Germinal center (tissue), 1 donor: Measurements from ENCODE around the gene SNX22.
"Not testable (repeated sequence)": the region's sequence is repeated elsewhere in the genome, so short reads cannot be mapped to it uniquely, and the experiment has no call there.

Experiments used
- DNase-seq: peaks from one replicate; pipeline ENCODE4 v3.0.0; 2012; ENCODE audit warnings: mixed read lengths, low spot score

The SNX22 gene

DNA sequence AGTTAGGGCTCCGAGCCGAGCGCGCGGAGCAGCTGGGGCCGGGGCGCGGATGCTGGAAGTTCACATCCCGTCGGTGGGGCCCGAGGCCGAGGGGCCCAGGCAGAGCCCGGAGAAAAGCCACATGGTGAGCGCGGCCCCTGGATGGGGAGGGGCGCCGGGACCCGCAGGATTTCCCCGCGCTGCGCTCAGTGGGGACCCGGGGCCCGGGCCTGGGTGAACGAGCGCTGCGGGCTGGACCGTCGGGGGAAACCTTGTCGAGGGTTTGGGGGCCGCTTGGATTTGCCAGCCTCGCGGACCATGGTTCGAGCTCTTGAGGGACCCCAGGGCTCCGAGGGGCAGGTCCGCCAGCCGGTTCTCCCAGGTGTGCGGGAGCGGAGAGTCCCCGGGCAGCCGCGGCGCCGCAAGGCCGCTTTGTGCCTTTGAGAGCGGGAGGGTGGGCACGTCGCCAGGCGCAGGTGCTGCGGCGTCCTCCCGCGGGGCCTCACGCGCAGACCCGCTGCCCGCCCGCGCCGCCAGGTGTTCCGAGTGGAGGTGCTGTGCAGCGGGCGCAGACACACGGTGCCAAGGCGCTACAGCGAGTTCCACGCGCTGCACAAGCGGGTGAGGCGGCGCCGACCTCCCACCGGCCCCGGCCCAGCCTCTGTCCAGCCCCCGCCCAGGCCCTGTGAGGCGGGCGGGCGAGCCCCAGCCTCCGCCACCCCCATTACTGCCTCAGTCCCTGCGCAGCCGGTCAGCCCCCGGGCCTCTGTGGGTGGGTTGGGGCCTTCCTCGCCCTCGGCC lies at the start of gene SNX22:
TSS of gene SNX22 (plus strand) at position 5 of the 780 bp plus-strand sequence. CDS start at position 50, 45 bp downstream.
- DNase-seq, result peak; percentile 69

DNA sequence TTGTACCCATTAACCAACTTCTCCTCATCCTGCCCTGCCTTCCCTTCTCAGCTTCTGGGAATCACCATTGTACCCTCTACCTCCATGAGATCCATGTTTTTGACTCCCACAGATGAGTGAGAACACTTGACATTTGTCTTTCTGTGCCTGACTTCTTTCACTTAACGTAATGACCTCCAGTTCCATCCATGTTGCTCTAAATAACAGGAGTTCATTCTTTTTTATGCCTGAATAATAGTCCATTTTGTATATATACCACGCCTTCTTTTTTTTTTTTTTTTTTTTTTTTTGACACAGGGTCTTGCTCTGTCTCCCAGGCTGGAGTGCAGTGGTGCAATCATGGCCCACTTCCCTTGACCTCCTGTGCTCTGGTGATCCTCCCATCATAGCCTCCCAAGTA lies 49.0 kb upstream of the SNX22 start:
- DNase-seq, result no peak

GRCh38 chr15:64105113-64105704 lies 46.3 kb upstream of the SNX22 start:
- no peak for DNase-seq

GRCh38 chr15:64107337-64107736 lies 44.2 kb upstream of the SNX22 start:
- DNase-seq, result no peak

- DNase-seq, result not testable (repeated sequence)
These were observed 41.3 kb upstream of the SNX22 start for GRCh38 chr15:64110108-64110701.

DNA sequence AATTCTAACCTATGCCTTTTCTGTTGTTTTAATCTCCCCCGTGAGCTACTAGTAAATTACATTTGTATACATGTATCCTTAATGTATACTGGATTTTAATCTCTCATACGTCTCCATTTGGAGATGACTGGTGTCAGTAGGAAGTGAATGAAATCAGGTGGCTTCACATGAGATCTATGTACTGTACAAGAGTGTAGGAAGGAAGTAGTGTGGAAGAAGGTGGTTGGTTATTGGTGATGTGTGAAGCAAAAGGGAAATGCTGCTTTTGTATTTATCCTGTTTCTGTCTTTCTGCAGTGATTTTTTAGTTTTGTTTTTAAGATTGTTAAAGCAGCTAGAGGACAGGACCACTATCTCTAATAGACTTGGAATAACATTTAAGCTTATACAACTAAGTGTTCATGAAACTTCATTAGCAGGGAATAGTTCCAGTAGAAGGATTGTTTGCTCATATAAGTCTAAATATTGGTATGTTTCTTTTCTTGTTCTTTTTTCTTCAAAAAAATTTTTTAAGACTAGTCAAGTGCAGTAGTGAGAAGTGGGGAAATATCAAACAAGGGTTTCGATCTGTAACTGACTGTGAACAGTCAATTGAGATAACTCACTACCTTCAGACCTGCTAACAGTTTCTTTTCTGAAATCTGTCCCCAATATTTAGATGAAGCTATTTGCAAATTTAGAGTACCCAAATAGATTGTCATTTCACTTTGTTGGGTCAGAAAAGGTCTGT lies 40.4 kb upstream of the SNX22 start:
- DNase-seq, result peak; percentile 64

GRCh38 chr15:64111679-64112050 lies 39.9 kb upstream of the SNX22 start:
- no peak for DNase-seq

DNA sequence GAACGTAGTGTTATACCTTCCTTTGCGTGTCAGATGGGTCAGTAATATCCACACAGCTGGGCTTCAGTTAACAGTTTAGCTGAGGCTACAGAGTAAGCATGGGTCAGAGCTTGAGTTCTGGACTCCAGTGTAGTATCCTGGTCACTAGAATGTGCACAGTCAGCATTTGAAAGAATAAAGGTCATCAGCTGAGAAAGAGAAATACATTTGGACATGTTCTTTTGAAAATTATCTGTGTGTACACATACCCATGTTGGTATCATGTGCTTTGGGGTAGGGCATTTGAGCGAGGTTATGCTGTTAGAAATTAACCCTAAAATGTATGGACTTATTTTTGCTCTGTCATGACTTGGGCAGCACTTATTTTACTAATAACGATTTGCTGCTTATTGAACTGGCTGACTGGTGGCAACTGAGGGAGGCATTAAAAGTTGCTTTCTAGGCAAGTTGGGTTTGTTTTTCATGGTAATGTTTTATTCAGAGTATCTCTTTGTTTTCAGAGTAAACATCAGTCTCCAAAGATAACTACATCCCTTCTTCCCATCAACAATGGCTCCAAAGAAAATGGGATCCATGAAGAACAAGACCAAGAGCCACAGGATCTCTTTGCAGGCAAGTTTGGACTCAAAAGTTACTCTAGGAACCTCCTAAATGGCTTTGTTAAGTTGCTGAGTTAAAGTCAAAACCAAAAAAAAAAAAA lies 39.3 kb upstream of the SNX22 start:
- DNase-seq, result no peak

- DNase-seq, result no peak
These were observed 38.6 kb upstream of the SNX22 start for GRCh38 chr15:64112904-64113303.

DNA sequence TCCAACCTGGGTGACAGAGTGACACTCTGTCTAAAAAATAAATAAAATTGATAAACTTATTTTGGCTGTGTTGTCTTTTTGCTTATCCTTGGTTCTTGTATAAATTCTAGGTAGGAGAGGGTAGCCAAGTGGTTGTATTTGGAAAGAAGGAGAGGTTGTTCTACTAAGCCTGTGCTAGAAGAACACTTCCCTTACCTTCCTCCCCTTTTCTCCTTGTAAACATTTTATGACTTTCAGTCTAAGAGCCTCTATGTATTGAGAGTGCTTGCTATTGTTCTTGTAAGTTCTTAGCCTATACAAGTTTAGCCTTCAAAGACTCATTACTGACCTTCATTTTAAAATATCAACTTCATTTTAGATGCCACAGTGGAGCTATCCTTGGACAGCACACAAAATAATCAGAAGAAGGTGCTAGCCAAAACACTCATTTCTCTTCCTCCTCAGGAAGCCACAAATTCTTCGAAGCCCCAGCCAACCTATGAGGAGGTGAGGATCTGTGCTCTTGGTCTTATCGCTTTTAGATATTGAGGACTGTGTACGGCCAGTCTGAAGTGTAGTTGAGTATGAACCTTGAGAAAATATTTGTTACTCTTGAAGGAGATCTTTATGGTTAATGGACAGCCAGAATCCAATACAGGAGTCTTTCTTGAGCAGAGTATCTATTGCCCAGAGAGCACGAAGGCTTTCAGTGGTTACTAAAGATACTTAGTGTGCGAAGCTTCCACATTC lies 33.6 kb upstream of the SNX22 start:
- no peak for DNase-seq

- not testable (repeated sequence) for DNase-seq
These were observed 31.2 kb upstream of the SNX22 start for GRCh38 chr15:64120322-64120721.

DNA sequence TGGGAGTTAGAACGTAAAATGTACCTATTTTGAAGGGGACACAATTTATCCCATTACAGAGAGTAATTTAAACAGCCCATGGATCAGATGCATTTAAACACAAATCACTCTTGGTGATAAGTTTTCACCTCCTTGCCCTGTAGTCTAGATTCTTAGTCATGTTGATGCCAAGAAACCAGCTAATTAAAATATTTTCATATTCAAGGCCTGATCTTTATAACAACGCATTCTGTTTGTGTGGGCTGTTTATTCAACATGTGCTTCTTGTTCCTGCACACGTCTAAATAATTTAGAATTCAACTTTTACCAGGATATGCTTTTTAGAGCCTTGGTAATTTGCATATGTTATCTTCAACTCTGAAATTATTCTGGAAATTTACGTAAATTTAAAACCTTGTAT lies 29.9 kb upstream of the SNX22 start:
- no peak for DNase-seq

DNA sequence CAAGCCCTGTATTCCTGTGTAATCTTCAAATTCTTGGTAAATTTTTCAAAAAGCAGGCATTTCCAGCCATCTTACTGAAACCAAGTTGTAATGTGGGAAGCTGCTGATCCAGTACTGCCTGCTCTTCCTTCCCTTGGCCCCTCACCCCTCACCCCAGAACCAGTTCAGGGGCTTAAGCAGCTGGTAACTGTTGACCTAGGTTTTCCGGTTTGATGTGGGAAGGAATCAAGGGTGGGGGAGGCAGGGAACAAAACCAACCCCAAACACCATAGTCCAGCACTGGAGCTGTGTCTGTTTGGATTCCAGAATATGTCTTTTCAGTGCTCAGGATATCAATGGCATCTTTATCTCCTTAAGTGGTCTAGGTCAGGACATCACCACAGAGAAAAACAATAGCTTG lies 29.1 kb upstream of the SNX22 start:
- no peak for DNase-seq

DNA sequence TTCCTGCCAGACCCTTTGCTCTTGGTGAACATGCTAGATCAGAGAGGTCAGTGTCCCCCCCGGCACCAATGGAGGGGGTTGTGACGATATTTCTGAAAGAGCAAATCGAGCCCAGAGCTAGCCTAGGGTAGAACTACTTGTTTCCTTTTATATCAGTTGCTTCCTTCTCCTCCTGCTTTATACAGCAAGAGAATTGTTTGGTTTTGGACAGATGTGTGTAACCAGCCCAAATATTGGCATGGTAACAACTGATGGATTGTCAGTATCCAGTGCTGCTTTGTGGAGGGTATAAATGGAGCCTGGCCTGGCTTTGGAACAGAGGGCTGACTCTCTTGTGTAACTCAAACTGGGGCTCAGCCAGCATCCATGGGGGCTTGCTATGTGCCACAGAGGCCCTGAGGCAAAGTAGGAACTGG lies 28.6 kb upstream of the SNX22 start:
- no peak for DNase-seq

DNA sequence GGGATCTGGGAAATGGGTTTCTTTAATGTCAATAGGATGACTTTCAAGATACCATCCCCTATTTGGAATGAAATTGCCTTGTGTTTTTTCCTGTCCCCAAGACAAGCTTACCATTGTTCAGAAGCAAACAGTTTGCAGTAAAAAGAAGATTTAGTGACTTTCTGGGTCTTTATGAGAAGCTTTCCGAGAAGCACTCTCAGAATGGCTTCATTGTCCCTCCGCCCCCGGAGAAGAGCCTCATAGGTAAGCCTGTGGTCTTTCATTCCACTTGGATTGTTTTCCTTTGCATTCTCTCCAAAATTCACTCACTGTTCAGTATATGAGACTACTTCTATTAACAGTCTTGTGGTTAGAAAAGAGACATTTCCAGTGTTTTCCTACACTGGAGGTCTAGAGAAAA lies 25.6 kb upstream of the SNX22 start:
- no peak for DNase-seq

DNA sequence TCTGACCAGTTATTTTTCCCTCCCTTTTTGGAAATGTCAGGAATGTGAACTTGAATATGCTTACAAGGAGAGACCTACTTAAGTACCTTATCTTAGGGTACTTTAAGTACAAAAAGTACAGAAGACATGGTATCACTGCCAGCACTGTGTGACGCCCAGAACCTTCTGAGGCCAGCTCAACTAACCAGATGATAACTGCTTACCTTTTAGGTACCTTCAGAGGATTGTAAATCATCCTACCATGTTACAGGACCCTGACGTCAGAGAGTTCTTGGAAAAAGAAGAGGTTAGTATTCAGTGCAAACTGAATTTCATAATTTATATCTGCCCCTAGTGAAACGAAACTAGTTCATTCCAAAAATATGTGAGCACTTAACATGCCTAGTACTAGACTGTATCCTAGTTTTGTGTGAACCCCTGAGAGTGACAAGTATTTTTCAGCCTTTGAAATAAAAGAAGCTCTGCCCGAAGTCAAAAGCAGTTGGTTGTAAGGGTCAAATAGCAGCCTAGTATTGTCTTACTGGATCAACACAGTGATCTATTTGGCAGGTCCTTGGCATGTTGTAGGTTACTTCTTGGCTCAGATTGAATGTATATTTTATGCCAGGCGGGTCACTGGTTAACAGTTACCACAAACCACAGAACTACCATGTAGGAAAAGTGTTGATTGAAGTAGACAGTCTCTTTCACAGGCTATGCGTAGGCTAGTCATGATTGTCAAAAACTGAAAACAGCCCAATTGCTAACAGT lies 23.8 kb upstream of the SNX22 start:
- DNase-seq, result no peak

DNA sequence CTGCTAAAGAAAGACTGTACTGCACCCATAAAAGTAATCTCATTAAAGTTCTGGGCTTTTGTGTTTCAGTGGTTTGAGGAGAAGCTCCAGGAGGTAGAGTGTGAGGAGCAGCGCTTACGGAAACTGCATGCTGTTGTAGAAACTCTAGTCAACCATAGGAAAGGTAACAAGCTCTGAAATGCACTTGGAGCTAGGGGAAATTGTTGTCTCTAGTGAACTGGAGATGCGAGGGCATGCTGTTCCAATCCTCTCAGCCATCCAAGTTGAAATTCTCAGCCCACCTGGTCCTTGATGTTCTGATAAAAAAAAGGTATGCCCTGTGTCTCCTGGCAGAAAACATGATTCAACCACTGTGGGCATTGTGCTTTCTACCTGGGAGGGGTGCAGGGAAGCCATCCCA lies 21.4 kb upstream of the SNX22 start:
- no peak for DNase-seq

- no peak for DNase-seq
These were observed 20.0 kb upstream of the SNX22 start for GRCh38 chr15:64131547-64131946.

DNA sequence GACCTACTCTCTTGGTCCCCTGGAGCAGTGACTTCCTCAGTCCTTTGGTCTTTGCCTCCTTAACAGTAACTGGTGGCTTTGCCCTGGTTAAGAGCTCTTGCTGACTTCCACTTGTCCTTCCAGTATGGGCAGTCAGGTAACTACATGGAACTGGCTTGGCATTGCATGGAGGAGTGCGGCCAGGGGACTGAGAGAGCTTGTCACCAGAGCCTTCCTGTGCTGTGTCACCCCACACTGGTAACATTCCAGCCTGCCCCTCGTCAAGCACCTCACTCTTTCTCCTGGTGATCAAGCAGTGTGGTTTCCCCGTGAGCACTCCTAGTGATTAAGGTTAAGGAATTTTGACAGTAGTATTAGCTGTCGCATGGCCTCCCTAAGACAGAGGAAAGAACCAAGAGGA lies 19.3 kb upstream of the SNX22 start:
- no peak for DNase-seq

DNA sequence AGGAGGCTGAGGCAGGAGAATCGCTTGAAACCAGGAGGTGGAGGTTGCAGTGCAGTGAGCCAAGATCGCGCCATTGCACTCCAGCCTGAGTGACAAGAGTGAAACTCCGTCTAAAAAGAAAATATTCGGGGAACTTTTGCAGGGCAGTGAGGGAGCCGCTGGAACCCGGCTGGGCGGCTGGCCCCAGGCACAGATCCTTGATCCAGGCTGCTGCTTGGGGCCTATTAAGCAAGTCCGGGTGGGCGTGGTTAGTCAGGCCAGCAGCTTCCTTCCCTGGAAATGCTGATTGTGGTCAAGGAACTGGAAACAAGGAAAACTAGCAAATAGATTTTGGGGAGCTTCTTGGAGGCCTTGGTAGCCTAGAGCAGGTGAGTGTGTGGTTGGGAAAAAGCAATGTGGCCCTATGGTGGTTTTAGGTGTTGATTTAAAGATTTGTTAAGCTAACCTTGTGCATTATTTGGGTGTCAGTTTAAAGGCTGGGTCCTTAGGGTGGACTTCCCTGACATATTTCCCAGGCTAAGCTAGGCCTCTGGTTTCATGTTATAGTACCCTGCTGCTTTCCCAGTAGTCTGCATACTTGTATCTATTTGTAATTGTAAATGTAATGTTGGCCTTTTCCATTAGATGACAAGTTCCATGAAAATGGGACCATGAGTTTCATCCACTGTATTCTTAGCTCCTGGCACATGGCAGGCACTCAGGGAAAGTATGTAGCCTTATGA lies 17.7 kb upstream of the SNX22 start:
- DNase-seq, result no peak
